ENCODE measurements around the gene POLA1.

POLA1 gene

DNA sequence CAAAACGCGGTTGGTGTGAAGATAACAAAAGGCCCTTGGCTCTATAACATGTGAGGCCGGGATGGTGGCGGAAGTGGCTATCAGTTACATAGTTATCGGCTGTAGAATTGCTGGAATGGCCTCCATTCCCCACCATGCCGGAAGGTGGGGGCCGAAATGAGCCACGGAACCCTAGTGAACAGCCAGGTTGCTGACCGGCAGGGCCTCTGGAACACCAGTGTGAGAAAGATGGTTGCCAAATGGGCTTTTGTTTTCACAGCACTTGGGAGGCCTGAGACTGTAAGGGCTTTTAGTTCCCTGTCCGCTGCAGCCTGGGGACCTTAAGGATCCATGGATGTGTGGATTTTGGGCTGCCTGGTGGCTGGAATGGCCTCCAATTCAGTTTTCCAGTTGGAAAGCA, 345.3 kb downstream of the POLA1 start:
- no peak for DNase-seq (ENCODE audit: low read depth)

DNA sequence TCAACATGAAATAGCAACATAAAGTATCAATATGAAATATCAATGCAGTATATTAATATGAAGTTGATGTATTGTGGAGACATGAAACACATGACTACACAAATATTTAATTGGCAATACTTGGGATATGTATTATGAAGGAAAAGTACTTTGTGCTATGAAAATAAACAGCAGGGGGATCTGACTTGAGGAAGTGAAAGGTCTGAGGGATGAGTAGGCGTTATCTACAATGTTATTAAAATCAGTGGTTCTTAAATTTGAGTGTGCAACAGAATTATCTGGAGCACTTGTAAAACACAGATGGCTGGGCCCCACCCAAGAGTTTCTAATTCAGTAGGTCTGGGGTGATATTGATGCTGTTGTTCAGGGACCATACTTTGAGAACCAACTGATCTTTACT, 349.5 kb downstream of the POLA1 start:
- DNase-seq (ENCODE audit: low read depth) = no peak
